ENCODE data around the gene EVI2A. TPM values are rescaled to one million over a fixed set of nuclear protein-coding genes. Genes with fewer than 3 reads are reported as not detected.

The EVI2A gene
- total and polyA plus RNA-seq, 2 of the 13 experiments (the other 11 are each of a cell fraction or from before 2014, with no cell fraction given): not detected

GRCh38 chr17:31275116-31275515, 46.3 kb downstream of the EVI2A start:
- ChIA-PET POLR2A (no interaction called here), CTCF (ENCODE audit: low intra/inter-chr PET ratio, low total read pairs) (no interaction called here)
- Histone ChIP-seq H3K36me3 (replicated peaks in 1 of 2; ENCODE audit: control insufficient read depth in 1 of 2, insufficient read depth in 2 of 2, low read length in 2 of 2) (peaks cover 1 to 34% of the 10 kb centered on the region in 2 experiments; a peak in 3 of 5 replicates), H3K4me2 (ENCODE audit: low read depth, low read length) (no peak overlapping the region), H3K9me3 (ENCODE audit: low read length) (no peaks in the 10 kb centered on the region), H2AFZ (ENCODE audit: low read length) (no peak overlapping the region), H3K4me3 (replicated peaks in 1 of 3; ENCODE audit: insufficient read depth in 1 of 3, low read depth in 2 of 3, low read length in 3 of 3) (no peak overlapping the region), H3K27ac (ENCODE audit: extremely low read length, insufficient read depth, low read length) (peak overlapping the region; percentile 22), H4K20me1 (ENCODE audit: insufficient read depth, low read length) (no peaks in the 10 kb centered on the region), H3K9ac (ENCODE audit: insufficient read depth, low read depth, low read length) (no peak overlapping the region), H3K79me2 (ENCODE audit: insufficient read depth, low read length) (no peaks in the 10 kb centered on the region), H3K27me3 (ENCODE audit: control insufficient read depth in 1 of 2, insufficient read depth in 2 of 2, low read length in 2 of 2) (no peaks in the 10 kb centered on the region), H3K4me1 (ENCODE audit: insufficient read depth, low read length) (peaks cover 15% of the 10 kb centered on the region)
- TF ChIP-seq ZNF317 (CRISPR knock-in tag; IDR thresholded peaks at IDR 0.05): no peak
- no peak for TF ChIP-seq ZBTB7A (CRISPR knock-in tag; IDR thresholded peaks at IDR 0.05)
- in situ Hi-C loops (cut with HindIII; ENCODE audit: extremely low pct_ligation_motif_present, low pct_unique_long_range_greater_than_20kb): no loop called here
- FAIRE-seq: no peak
- BruUV-seq (replicated peaks): no TSS peak
- intact Hi-C loops (cut with micrococcal nuclease; ENCODE audit: unreplicated experiment): no loop called here
- DNase-seq (ENCODE audit: low spot score): no peak
- 96% methylated on average over 1 of the region's 1 CpG for WGBS (ENCODE audit: low lambda C conversion rate)
- no peak for ATAC-seq

GRCh38 chr17:31274252-31274651, 47.2 kb downstream of the EVI2A start:
- 79% methylated on average over 2 of the region's 2 CpGs for WGBS (ENCODE audit: low lambda C conversion rate)
- in situ Hi-C loops (cut with HindIII; ENCODE audit: extremely low pct_ligation_motif_present, low pct_unique_long_range_greater_than_20kb): no loop called here
- peak overlapping the region; percentile 22 for H3K27ac ChIP-seq (ENCODE audit: extremely low read length, insufficient read depth, low read length)
- no peaks in the 10 kb centered on the region for H3K27me3 ChIP-seq (ENCODE audit: control insufficient read depth in 1 of 2, insufficient read depth in 2 of 2, low read length in 2 of 2)
- ChIA-PET POLR2A (no interaction called here), CTCF (ENCODE audit: low intra/inter-chr PET ratio, low total read pairs) (no interaction called here)
- FAIRE-seq (peak; percentile 46), DNase-seq (ENCODE audit: low spot score) (peak; percentile 39), ATAC-seq (0 out of 3 replicates have a peak, but pooled peaks have one; percentile 31)
- H3K79me2 ChIP-seq (ENCODE audit: insufficient read depth, low read length): no peaks in the 10 kb centered on the region
- no peak overlapping the region for H3K4me2 ChIP-seq (ENCODE audit: low read depth, low read length)
- intact Hi-C loops (cut with micrococcal nuclease; ENCODE audit: unreplicated experiment): loop anchor here (5.0 kb wide), 1 partner anchor 103 kb away; no protein-coding TSS in a partner anchor
- no peaks in the 10 kb centered on the region for H3K9me3 ChIP-seq (ENCODE audit: low read length)
- H3K36me3 ChIP-seq (replicated peaks in 1 of 2; ENCODE audit: control insufficient read depth in 1 of 2, insufficient read depth in 2 of 2, low read length in 2 of 2): peaks cover 1 to 34% of the 10 kb centered on the region in 2 experiments; a peak in 3 of 5 replicates
- H3K4me1 ChIP-seq (ENCODE audit: insufficient read depth, low read length): peaks cover 20% of the 10 kb centered on the region
- H3K9ac ChIP-seq (ENCODE audit: insufficient read depth, low read depth, low read length): no peak overlapping the region
- H4K20me1 ChIP-seq (ENCODE audit: insufficient read depth, low read length): no peaks in the 10 kb centered on the region
- no TSS peak for BruUV-seq (replicated peaks)
- no peak overlapping the region for H2AFZ ChIP-seq (ENCODE audit: low read length)
- no peak overlapping the region for H3K4me3 ChIP-seq (replicated peaks in 1 of 3; ENCODE audit: insufficient read depth in 1 of 3, low read depth in 2 of 3, low read length in 3 of 3)
- TF ChIP-seq CEBPB (IDR thresholded peaks at IDR 0.05; ENCODE audit: borderline replicate concordance, low read depth, low read length) (peak; percentile 93), HNF1A (IDR thresholded peaks at IDR 0.05; ENCODE audit: low read depth) (no peak), HNF1A (CRISPR knock-in tag; IDR thresholded peaks at IDR 0.05; ENCODE audit: borderline replicate concordance) (no peak), SOX5 (CRISPR knock-in tag; IDR thresholded peaks at IDR 0.05; ENCODE audit: borderline replicate concordance) (peak; percentile 78), AHDC1 (CRISPR knock-in tag; IDR thresholded peaks at IDR 0.05; ENCODE audit: borderline replicate concordance) (0 out of 2 replicates have a peak, but pooled peaks have one; percentile 33), SOX6 (IDR thresholded peaks at IDR 0.05) (no peak), SOX6 (CRISPR knock-in tag; IDR thresholded peaks at IDR 0.05) (peak; percentile 49; the same call in 1 of the 2 replicates)

All from HepG2 (cell line).